ENCODE data around the gene FAM98C. TPM values are rescaled to one million over a fixed set of nuclear protein-coding genes. Genes with fewer than 3 reads are reported as not detected.

Gene FAM98C
- total RNA-seq, 2 experiments from 2014 or later: 21.9 to 31.1 TPM

DNA sequence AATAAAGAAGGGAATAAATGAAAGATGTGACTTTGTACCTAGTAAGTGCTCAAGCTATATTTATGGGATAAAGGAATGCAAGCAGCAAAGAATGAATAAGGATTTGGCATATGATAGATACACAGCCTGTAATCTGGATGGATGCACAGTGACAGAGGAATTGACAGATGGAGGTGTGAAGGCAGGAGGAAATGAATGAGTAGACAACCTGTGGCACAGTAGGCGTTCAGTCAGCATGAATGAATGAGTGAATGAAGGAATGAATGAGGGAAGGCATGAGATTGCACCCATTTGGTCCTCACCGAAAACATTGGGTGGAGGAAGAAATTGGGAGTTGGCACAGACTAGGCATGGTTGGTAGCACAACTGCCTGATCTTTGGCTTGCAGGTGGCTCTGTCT, 33.3 kb upstream of the FAM98C start:
- Histone ChIP-seq H3K9me2 (ENCODE audit: insufficient read depth, low read length) (no peaks in the 10 kb centered on the region), H3K36me3 (ENCODE audit: insufficient read depth, low read length) (no peaks in the 10 kb centered on the region), H2AFZ (ENCODE audit: low read length) (no peak overlapping the region), H3K79me2 (ENCODE audit: insufficient read depth, low read depth, low read length) (no peaks in the 10 kb centered on the region), H3K4me3 (ENCODE audit: low read depth, low read length, poor library complexity, severe bottlenecking) (no peak overlapping the region), H3K4me1 (ENCODE audit: insufficient read depth, low read length, poor library complexity, severe bottlenecking) (peaks cover 6% of the 10 kb centered on the region), H3K4me2 (ENCODE audit: low read length) (no peak overlapping the region), H4K20me1 (ENCODE audit: insufficient read depth, low read length) (no peaks in the 10 kb centered on the region), H3K9me3 (ENCODE audit: low read length) (no peaks in the 10 kb centered on the region), H3K27ac (ENCODE audit: low read depth, low read length, poor library complexity, severe bottlenecking) (no peak overlapping the region)
- intact Hi-C loops (cut with micrococcal nuclease; ENCODE audit: unreplicated experiment): no loop called here
- no TSS peak for BruUV-seq (replicated peaks)
- ChIA-PET POLR2A (no interaction called here), CTCF (ENCODE audit: unreplicated experiment) (no interaction called here)
- TF ChIP-seq, protein P1, sequence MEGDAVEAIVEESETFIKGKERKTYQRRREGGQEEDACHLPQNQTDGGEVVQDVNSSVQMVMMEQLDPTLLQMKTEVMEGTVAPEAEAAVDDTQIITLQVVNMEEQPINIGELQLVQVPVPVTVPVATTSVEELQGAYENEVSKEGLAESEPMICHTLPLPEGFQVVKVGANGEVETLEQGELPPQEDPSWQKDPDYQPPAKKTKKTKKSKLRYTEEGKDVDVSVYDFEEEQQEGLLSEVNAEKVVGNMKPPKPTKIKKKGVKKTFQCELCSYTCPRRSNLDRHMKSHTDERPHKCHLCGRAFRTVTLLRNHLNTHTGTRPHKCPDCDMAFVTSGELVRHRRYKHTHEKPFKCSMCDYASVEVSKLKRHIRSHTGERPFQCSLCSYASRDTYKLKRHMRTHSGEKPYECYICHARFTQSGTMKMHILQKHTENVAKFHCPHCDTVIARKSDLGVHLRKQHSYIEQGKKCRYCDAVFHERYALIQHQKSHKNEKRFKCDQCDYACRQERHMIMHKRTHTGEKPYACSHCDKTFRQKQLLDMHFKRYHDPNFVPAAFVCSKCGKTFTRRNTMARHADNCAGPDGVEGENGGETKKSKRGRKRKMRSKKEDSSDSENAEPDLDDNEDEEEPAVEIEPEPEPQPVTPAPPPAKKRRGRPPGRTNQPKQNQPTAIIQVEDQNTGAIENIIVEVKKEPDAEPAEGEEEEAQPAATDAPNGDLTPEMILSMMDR (conservative IDR thresholded peaks at IDR 0.05; ENCODE audit: low read length): no peak
- no peak for DNase-seq (ENCODE audit: low spot score)

DNA sequence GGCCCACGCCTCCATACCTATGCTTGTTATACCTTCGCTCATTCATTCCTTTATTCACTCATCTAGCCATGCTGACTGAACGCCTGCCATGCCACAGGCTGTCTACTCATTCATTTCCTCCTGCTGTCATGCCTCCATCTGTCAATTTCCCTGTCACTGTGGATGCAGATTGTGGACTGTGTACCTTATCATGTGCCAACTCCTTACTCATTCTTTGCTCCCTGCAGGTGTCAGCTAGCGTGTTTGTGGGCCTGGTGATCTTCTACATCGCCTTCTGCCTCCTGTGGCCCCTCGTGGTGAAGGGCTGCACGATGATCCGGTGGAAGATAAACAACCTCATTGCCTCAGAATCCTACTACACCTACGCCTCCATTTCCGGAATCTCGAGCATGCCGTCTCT, 32.6 kb upstream of the FAM98C start:
- Histone ChIP-seq H3K4me3 (ENCODE audit: low read depth, low read length, poor library complexity, severe bottlenecking) (no peak overlapping the region), H3K27ac (ENCODE audit: low read depth, low read length, poor library complexity, severe bottlenecking) (no peak overlapping the region), H3K36me3 (ENCODE audit: insufficient read depth, low read length) (no peaks in the 10 kb centered on the region), H3K4me1 (ENCODE audit: insufficient read depth, low read length, poor library complexity, severe bottlenecking) (peaks cover 6% of the 10 kb centered on the region), H2AFZ (ENCODE audit: low read length) (no peak overlapping the region), H3K79me2 (ENCODE audit: insufficient read depth, low read depth, low read length) (peaks cover 5% of the 10 kb centered on the region), H3K9me2 (ENCODE audit: insufficient read depth, low read length) (no peaks in the 10 kb centered on the region), H4K20me1 (ENCODE audit: insufficient read depth, low read length) (no peaks in the 10 kb centered on the region), H3K9me3 (ENCODE audit: low read length) (no peaks in the 10 kb centered on the region), H3K4me2 (ENCODE audit: low read length) (no peak overlapping the region)
- BruUV-seq (replicated peaks): no TSS peak
- POLR2A ChIA-PET: no interaction called here
- no peak for DNase-seq (ENCODE audit: low spot score)
- intact Hi-C loops (cut with micrococcal nuclease; ENCODE audit: unreplicated experiment): no loop called here
- no peak for TF ChIP-seq EZH2phosphoT487 (IDR thresholded peaks at IDR 0.05; ENCODE audit: borderline replicate concordance, low read depth, low read length)
- TF ChIP-seq, protein P1 (conservative IDR thresholded peaks at IDR 0.05; ENCODE audit: low read length): no peak
- CTCF ChIA-PET (ENCODE audit: unreplicated experiment): no interaction called here

DNA sequence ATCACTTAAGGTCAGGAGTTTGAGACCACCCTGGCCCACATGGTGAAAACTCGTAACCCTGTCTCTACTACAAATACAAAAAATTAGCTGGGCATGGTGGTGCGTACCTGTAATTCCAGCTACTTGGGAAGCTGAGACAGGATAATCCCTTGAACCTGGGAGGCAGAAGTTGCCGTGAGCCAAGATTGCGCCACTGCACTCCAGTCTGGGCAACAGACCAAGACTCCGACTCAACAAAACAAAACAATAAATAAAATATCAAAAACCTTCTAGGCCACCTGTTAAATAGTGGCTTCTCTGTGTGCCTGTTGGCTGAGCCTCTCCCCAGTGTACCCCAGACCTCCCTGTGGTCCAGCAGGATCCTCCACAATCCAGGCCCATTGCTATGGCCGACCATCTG, 31.8 kb upstream of the FAM98C start:
- no peak overlapping the region for H2AFZ ChIP-seq (ENCODE audit: low read length)
- H3K79me2 ChIP-seq (ENCODE audit: insufficient read depth, low read depth, low read length): peaks cover 13% of the 10 kb centered on the region
- H3K27ac ChIP-seq (ENCODE audit: low read depth, low read length, poor library complexity, severe bottlenecking): no peak overlapping the region
- peaks cover 14% of the 10 kb centered on the region for H3K4me1 ChIP-seq (ENCODE audit: insufficient read depth, low read length, poor library complexity, severe bottlenecking)
- BruUV-seq (replicated peaks): no TSS peak
- H4K20me1 ChIP-seq (ENCODE audit: insufficient read depth, low read length): peaks cover 4% of the 10 kb centered on the region; the same call in 1 of the 2 replicates
- peaks cover 1% of the 10 kb centered on the region for H3K36me3 ChIP-seq (ENCODE audit: insufficient read depth, low read length)
- POLR2A ChIA-PET: no interaction called here
- DNase-seq (ENCODE audit: low spot score): no peak
- H3K9me3 ChIP-seq (ENCODE audit: low read length): no peaks in the 10 kb centered on the region
- intact Hi-C loops (cut with micrococcal nuclease; ENCODE audit: unreplicated experiment): no loop called here
- CTCF ChIA-PET (ENCODE audit: unreplicated experiment): no interaction called here
- no peaks in the 10 kb centered on the region for H3K9me2 ChIP-seq (ENCODE audit: insufficient read depth, low read length)
- no peak overlapping the region for H3K4me3 ChIP-seq (ENCODE audit: low read depth, low read length, poor library complexity, severe bottlenecking)
- TF ChIP-seq, protein P1 (conservative IDR thresholded peaks at IDR 0.05; ENCODE audit: low read length): no peak
- no peak for TF ChIP-seq EZH2phosphoT487 (IDR thresholded peaks at IDR 0.05; ENCODE audit: borderline replicate concordance, low read depth, low read length)
- H3K4me2 ChIP-seq (ENCODE audit: low read length): no peak overlapping the region

Data from OCI-LY7 (cell line).